HCT116 (cell line): ENCODE results near the gene SLC12A5.

Source experiments
- EGR1 ChIP-seq: IDR thresholded peaks from 2 replicates; pipeline ENCODE4 v1.6.1; 2012; ENCODE audit warnings: low read depth
- ELF1 ChIP-seq: IDR thresholded peaks from 2 replicates; pipeline ENCODE4 v1.6.1; 2012; ENCODE audit warnings: low read depth, borderline replicate concordance
- EZH2phosphoT487 ChIP-seq: fragments of 200-600 bp; IDR thresholded peaks from 2 replicates; pipeline ENCODE4 v1.6.1; 2018; ENCODE audit warnings: antibody characterized with exemption, borderline replicate concordance
- POLR2A ChIP-seq: IDR thresholded peaks from 2 replicates; pipeline ENCODE4 v1.7.0; 2011; ENCODE audit warnings: borderline replicate concordance; ENCODE audit not compliant: insufficient read depth, insufficient read length; ENCODE audit errors: extremely low read depth
- POLR2AphosphoS5 ChIP-seq: IDR thresholded peaks from 2 replicates; pipeline ENCODE4 v1.6.1; 2011; ENCODE audit warnings: mild to moderate bottlenecking, low read depth, low read length, moderate library complexity
- RAD21 ChIP-seq: IDR thresholded peaks from 2 replicates; pipeline ENCODE4 v1.6.1; 2012; ENCODE audit warnings: low read depth, mild to moderate bottlenecking
- REST ChIP-seq: IDR thresholded peaks from 2 replicates; pipeline ENCODE4 v1.6.1; 2012; ENCODE audit warnings: low read depth
- YY1 ChIP-seq: IDR thresholded peaks from 2 replicates; pipeline ENCODE4 v1.6.1; 2011; ENCODE audit warnings: low read length, low read depth, moderate library complexity, mild to moderate bottlenecking; ENCODE audit not compliant: insufficient replicate concordance; ENCODE audit errors: extremely low read depth
- TF ChIP-seq, protein P1 (sequence below), 3 experiments: fragments of 200-600 bp in 1 of 3; sonication (generic) in 1 of 3; IDR thresholded peaks in 2 of 3; conservative IDR thresholded peaks in 1 of 3; 2 replicates each; pipeline ENCODE4 v1.5.1; 2012 to 2017; ENCODE audit warnings: low read depth in 2 of 3, low read length in 2 of 3, antibody characterized with exemption in 1 of 3, borderline replicate concordance in 1 of 3, control low read depth in 1 of 3, mild to moderate bottlenecking in 1 of 3, mixed read lengths in 1 of 3, mixed run types in 1 of 3, moderate library complexity in 1 of 3; ENCODE audit not compliant: insufficient read depth in 1 of 3
- TF ChIP-seq, protein P2 (sequence below): IDR thresholded peaks from 2 replicates; pipeline ENCODE4 v1.6.1; 2011; ENCODE audit warnings: mild to moderate bottlenecking, low read length, moderate library complexity; ENCODE audit not compliant: insufficient replicate concordance; ENCODE audit errors: extremely low read depth

- TF ChIP-seq, protein P1, sequence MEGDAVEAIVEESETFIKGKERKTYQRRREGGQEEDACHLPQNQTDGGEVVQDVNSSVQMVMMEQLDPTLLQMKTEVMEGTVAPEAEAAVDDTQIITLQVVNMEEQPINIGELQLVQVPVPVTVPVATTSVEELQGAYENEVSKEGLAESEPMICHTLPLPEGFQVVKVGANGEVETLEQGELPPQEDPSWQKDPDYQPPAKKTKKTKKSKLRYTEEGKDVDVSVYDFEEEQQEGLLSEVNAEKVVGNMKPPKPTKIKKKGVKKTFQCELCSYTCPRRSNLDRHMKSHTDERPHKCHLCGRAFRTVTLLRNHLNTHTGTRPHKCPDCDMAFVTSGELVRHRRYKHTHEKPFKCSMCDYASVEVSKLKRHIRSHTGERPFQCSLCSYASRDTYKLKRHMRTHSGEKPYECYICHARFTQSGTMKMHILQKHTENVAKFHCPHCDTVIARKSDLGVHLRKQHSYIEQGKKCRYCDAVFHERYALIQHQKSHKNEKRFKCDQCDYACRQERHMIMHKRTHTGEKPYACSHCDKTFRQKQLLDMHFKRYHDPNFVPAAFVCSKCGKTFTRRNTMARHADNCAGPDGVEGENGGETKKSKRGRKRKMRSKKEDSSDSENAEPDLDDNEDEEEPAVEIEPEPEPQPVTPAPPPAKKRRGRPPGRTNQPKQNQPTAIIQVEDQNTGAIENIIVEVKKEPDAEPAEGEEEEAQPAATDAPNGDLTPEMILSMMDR (IDR thresholded peaks at IDR 0.05 in 2 of 3, conservative IDR thresholded peaks at IDR 0.05 in 1 of 3; ENCODE audit: borderline replicate concordance in 1 of 3, insufficient read depth in 1 of 3, low read depth in 2 of 3, low read length in 2 of 3) = no peak
- TF ChIP-seq POLR2A (no peak), EZH2phosphoT487 (no peak), ELF1 (no peak), POLR2AphosphoS5 (no peak), YY1 (no peak), EGR1 (no peak), REST (no peak), RAD21 (no peak)
- TF ChIP-seq, protein P2, sequence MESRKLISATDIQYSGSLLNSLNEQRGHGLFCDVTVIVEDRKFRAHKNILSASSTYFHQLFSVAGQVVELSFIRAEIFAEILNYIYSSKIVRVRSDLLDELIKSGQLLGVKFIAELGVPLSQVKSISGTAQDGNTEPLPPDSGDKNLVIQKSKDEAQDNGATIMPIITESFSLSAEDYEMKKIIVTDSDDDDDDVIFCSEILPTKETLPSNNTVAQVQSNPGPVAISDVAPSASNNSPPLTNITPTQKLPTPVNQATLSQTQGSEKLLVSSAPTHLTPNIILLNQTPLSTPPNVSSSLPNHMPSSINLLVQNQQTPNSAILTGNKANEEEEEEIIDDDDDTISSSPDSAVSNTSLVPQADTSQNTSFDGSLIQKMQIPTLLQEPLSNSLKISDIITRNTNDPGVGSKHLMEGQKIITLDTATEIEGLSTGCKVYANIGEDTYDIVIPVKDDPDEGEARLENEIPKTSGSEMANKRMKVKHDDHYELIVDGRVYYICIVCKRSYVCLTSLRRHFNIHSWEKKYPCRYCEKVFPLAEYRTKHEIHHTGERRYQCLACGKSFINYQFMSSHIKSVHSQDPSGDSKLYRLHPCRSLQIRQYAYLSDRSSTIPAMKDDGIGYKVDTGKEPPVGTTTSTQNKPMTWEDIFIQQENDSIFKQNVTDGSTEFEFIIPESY = no peak
Observed at GRCh38 chr20:46073024-46073423, 44.0 kb downstream of the SLC12A5 start.
